NAMALWA (cell line): ENCODE measurements around the gene TTLL7.
A peak's percentile ranks its signal among the peaks of the same experiment; 100 is the strongest.

Experiments used
- DNase-seq: peaks from one replicate; pipeline ENCODE4 v3.0.0-alpha.2; 2015; ENCODE audit warnings: low spot score

TTLL7 gene

GRCh38 chr1:83872515-83872914 is 126.4 kb downstream of the TTLL7 start:
- no peak for DNase-seq

DNA sequence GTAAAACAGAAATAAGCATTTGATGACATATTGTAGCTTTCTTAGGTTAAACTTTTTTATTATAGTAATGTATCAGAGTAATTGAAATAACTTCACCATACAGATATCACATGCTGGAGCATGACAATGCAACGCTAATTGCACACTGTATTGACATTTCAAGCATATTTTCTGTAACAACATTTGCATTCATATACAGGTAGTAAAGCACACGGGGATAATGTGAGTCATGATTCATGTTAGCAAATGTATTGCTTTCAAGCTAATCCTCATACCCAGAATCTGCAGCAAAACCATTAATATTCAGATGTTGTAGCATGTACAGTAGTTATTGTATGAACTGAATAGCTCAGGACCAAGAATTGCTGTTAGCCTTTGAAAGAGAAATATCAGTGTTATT is 133.9 kb downstream of the TTLL7 start:
- DNase-seq: no peak

GRCh38 chr1:83860490-83861221 is 138.3 kb downstream of the TTLL7 start:
- no peak for DNase-seq

DNA sequence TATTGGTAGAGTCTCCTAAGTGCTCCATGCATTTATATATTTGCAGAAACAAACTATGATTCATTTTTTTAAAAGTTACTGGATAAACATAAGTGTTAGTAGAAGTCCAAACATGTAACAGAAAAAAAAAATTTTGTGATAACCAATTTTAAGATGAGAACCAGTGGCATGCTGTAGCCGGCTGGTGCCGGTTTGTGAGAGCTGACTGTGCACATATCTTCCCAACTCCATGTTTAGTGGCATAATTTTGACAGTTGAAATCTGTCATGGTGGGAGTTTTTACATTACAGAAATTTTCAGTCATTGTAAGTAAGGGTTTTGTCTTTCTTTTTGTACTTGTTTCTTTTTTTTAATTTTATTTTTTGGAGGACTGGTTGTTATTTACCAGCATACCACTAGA is 141.2 kb downstream of the TTLL7 start:
- no peak for DNase-seq

GRCh38 chr1:83857103-83857502 is 141.8 kb downstream of the TTLL7 start:
- DNase-seq: peak; percentile 58

- no peak for DNase-seq
Measured at GRCh38 chr1:83856381-83856780, 142.6 kb downstream of the TTLL7 start.

DNA sequence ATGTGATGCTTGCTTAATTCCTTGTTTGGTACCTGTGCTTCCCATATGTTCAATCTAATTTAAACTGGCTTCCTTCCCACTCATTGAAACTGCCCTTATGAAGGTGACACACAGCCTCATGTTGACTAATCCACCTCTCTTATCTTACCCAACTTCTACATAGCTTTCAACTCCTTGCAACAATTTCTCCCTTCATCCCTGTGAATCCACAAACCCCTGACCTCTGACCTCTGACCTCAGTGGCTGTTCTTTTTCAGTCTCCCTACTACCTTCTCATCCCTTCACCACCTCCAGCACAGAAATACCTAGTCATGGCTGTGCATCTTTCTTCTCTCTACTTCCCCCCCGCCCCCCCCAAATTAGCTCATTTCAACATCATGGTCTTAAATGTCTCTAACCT is 144.5 kb downstream of the TTLL7 start:
- no peak for DNase-seq

GRCh38 chr1:83850834-83851233 is 148.1 kb downstream of the TTLL7 start:
- no peak for DNase-seq

- peak; percentile 15 for DNase-seq
Measured at GRCh38 chr1:83849191-83850061, 149.5 kb downstream of the TTLL7 start.

DNA sequence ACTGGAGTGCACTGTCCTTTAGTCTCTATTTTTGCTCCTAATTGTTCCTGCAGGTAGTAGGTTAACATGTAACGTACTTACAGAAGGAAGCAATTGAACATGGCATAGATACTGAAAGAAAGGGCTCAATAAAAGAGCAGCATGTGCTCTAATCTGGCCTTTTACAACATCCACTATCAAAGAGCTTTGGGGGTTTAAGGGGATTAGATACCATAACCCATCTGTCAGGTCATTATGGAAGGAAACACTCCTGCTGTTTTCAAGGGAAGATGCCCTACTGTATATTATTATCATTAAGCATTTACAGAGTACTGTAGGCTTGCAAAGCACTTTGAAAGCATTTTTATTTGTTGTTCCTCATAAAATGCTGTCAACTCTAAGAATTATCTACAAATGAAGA is 152.8 kb downstream of the TTLL7 start:
- DNase-seq: no peak

DNA sequence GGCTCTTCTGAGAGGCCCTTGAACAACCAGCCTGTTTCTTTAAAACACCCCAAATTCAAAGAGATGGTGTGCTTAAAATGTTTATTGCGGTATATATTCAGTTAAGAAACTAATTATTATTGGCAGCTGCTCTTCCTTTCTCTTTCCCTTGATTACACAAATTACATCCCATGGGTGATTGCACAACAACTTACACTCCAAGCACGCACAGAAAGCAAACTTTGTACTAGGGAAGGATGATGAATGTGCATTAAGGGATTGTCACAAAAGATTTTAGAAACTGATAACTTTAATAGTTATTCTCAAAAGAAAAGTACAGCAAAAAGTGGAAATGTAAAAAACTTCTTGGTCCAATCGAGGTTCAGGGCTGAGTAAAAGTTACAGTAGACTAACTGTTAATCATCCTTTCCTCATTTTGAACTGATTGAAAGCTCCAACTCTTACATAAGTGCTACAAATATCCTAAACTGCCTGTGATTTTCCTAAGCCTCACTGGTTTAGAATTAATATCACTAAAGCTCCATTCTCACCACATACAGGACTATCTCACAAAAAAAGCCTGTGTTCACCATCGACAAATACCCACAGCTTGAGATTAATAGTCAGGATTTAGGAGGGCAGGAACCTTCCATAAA is 153.4 kb downstream of the TTLL7 start:
- DNase-seq: no peak

DNA sequence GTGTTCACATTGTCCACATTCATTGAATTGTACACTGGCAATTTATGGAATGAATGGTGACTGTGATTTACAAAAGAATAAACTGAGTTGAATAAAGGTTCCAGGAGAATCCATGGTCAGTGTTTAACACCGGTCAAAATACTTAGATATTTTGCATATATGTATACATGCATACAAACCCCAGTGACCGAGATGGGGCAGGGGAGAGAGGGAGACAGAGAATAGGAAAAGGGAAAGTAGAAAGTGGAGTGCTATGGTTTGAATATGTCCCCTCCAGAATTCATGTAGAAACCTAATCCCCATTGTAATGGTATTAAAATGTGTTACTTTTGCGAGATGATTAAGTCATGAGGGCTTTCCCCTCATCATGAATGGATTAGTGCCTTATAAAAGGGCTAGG is 154.4 kb downstream of the TTLL7 start:
- no peak for DNase-seq

- DNase-seq: no peak
Measured at GRCh38 chr1:83839566-83840173, 159.3 kb downstream of the TTLL7 start.

DNA sequence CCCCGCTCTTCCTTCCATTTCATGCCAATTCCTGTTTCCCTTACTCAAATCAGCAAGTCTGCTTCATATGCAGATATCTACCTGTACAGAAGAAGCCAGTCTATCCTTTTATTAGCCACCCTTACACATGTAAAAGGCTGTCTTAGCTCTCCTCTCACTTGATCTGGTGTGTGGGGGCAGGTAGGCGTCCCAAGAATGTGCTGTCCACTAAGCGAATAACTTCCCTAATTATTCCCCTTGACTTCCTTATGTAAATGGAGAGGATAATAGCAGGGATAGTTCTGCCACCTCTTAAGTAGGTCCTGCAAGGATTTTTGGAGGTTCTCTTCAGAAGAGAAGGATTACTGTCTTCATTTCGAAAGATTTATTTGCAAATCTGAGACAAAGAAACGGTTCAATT is 160.4 kb downstream of the TTLL7 start:
- DNase-seq: no peak

DNA sequence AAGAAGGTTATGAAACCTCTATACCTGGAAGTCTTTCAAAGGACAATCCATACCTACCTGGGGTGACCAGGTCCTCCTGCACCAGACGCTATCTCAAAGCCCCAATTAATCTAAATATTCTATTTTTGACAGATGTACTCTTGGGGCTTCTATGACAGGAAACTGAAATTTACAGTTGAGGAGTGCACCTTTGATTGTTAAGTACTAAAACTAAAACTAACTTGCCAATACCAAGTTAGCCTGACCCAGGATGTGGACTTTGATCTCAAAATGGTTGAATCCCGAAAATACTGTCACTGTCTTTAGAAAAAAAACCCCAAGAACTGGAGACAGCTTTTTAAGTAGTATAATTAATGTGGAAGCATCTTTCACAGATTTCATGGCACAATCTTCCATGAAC is 162.4 kb downstream of the TTLL7 start:
- no peak for DNase-seq

- DNase-seq: no peak
Measured at GRCh38 chr1:83834621-83835264, 164.2 kb downstream of the TTLL7 start.

- no peak for DNase-seq
Measured at GRCh38 chr1:83832194-83832593, 166.7 kb downstream of the TTLL7 start.

GRCh38 chr1:83829106-83829505 is 169.8 kb downstream of the TTLL7 start:
- no peak for DNase-seq

DNA sequence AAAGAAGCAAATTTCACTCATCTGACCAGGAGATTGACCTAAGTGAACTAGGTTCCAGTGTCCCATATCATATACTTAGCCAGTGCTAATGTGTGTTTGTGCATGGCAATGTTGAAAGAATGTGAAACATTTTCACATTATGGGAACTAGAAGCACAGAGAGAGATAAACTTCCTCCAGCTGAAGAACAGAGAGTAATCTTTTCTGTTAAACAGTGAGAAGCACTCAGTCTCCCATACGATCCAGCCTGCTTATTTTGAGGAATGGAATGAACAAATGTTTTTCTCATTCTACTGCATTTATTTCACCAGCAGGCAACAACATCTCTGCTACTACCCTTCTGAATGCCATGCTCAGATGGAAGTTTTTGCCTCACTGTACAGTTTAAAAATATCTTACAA is 170.5 kb downstream of the TTLL7 start:
- no peak for DNase-seq

DNA sequence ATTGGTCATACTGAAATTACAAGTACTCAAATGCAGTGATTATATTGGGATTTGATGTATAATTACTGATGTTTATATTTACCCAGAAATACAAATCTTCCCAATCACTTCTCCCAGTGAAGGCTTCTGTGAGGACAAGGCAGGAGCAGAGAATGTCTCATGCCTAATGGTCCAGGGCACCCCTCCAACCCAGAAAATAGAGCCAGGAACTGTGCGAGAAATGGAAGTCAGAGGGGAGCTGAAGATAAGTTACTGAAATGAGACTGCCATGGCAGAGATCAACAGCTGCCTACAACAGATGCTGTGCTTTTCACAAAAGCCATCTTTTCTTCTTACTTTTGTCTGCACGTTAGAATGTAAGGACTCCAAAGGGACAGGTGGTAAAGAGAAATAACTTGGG is 171.2 kb downstream of the TTLL7 start:
- DNase-seq: no peak

- no peak for DNase-seq
Measured at GRCh38 chr1:83822208-83822607, 176.7 kb downstream of the TTLL7 start.

DNA sequence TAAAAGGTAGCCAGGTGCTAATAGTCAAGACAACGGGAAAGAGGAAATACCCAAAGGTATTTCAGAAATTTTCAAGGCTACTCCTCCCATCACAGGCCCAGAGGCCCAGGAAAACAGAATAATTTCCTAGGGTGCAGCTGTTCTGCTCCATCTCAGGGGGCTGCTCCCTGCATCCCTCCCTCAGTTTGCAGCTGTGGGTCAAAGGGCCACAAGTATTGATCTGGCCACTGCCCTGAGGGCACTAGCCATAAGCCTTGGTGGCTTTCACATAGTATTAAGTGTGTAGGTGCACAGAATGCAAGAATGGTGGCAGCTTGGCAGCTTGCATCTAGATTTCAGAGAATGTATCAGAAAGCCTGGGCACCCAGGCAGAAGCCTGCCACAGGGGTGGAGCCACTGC is 179.5 kb downstream of the TTLL7 start:
- no peak for DNase-seq
